GM19023 (cell line): ENCODE measurements around the gene LGALS13.

Experiments
- ATAC-seq: cut with Tn5 transposase; IDR thresholded peaks from one replicate; pipeline ENCODE4 v1.9.1; 2021; ENCODE audit warnings: mild to moderate bottlenecking, moderate library complexity; ENCODE audit not compliant: unreplicated experiment

Gene LGALS13

GRCh38 chr19:39602224-39602623 is at the start of gene LGALS13:
TSS of gene LGALS13 (plus strand) at chr19:39602524. CDS start at chr19:39602569, 45 bp downstream.
- ATAC-seq: no peak

- ATAC-seq: no peak
Measured at GRCh38 chr19:39553082-39553652, 49.2 kb upstream of the LGALS13 start.

- ATAC-seq: no peak
Measured at GRCh38 chr19:39554701-39555311, 47.5 kb upstream of the LGALS13 start.

- ATAC-seq: no peak
Measured at GRCh38 chr19:39555883-39556282, 46.4 kb upstream of the LGALS13 start.

- no peak for ATAC-seq
Measured at GRCh38 chr19:39557811-39558623, 44.3 kb upstream of the LGALS13 start.

GRCh38 chr19:39558624-39559117 is 43.7 kb upstream of the LGALS13 start:
- ATAC-seq: no peak

- ATAC-seq: no peak
Measured at GRCh38 chr19:39563408-39563807, 38.9 kb upstream of the LGALS13 start.

GRCh38 chr19:39566064-39566463 is 36.3 kb upstream of the LGALS13 start:
- ATAC-seq: no peak

GRCh38 chr19:39568604-39569003 is 33.7 kb upstream of the LGALS13 start:
- no peak for ATAC-seq

GRCh38 chr19:39582442-39582841 is 19.9 kb upstream of the LGALS13 start:
- ATAC-seq: no peak

- no peak for ATAC-seq
Measured at GRCh38 chr19:39582891-39583625, 19.3 kb upstream of the LGALS13 start.

GRCh38 chr19:39587496-39587895 is 14.8 kb upstream of the LGALS13 start:
- ATAC-seq: no peak

- ATAC-seq: no peak
Measured at GRCh38 chr19:39588066-39588465, 14.3 kb upstream of the LGALS13 start.

- ATAC-seq: no peak
Measured at GRCh38 chr19:39590265-39590664, 12.1 kb upstream of the LGALS13 start.

GRCh38 chr19:39592381-39592780 is 9.9 kb upstream of the LGALS13 start:
- no peak for ATAC-seq

- ATAC-seq: no peak
Measured at GRCh38 chr19:39595950-39596349, 6.4 kb upstream of the LGALS13 start.

GRCh38 chr19:39596911-39597310 is 5.4 kb upstream of the LGALS13 start:
- no peak for ATAC-seq

GRCh38 chr19:39599116-39599515 is 3.2 kb upstream of the LGALS13 start:
- no peak for ATAC-seq

- no peak for ATAC-seq
Measured at GRCh38 chr19:39603825-39604224, 1.5 kb downstream of the LGALS13 start.

- ATAC-seq: no peak
Measured at GRCh38 chr19:39607021-39607420, 4.7 kb downstream of the LGALS13 start.

GRCh38 chr19:39607561-39607960 is 5.2 kb downstream of the LGALS13 start:
- no peak for ATAC-seq
